RWPE1 (cell line): ENCODE results near the gene TRIM27.

Experiments used
- CTCF ChIA-PET: fragments of 350-600 bp; sonication (Branson Sonifier 250); formaldehyde crosslinking; extraction: SDS; loops from one replicate; lab custom pipeline; 2021; lab: Yijun Ruan, JAX
- POLR2A ChIA-PET: fragments of 400-600 bp; formaldehyde crosslinking; extraction: SDS; loops from one replicate; lab custom pipeline; 2020; ENCODE audit warnings: antibody characterized with exemption; ENCODE audit not compliant: low non-redundant PET; lab: Yijun Ruan, JAX
- DNase-seq: peaks from one replicate; pipeline ENCODE4 v3.0.0; 2012; ENCODE audit warnings: low spot score
- H3K27ac ChIP-seq: fragments of 450-650 bp; 2 replicates; pipeline ENCODE4 v1.5.1; 2017
- CTCF ChIP-seq: fragments of 450-650 bp; conservative IDR thresholded peaks from 2 replicates; pipeline ENCODE4 v1.5.1; 2017; ENCODE audit warnings: low read depth, mild to moderate bottlenecking

Gene TRIM27

DNA sequence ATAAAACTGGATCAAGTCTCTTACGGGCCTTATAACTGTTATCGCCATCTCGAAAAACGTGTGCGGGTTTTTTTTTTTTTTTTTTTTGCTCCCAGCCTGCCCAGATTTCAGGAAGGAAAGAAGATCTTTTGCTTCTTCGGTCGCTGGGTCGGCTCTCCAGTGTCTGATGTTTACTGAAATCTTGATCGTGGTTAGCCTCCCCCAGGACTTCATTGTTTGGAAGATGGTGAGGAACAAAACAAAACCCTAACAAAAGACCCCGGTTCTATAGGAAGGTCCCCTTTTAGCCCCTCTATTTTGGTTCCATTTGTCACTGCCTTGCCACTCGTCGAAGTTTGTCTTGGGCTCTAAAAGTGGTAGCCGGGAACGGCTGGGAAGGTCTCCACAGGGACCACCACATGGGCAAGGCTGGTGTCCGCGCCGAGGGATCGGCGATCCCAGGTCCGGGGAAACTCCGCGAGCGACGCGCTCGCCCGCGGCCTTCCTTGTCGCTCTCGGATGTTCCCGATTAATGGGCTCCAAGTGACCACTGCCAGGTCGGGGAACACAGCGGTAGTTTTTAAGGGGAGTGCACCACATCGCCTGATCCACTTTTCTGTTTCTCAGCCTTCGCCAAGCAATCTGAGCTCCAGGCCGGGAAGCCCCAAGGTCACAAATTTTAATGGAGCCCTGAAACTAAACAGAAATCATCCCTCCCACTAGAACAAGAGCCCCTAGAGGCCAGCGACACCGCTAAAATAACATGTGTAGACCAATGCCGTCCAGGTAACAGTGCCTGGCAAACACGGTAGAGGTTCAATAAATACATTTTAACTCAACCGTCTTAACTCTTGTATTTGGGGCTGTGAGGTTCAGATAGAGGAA is 27.0 kb downstream of the TRIM27 start:
- peak overlapping the region; percentile 98 for H3K27ac ChIP-seq
- ChIA-PET POLR2A (no interaction called here), CTCF (interaction anchor here (0.6 to 1.0 kb wide), 3 partner anchors 59 to 192 kb away, joined by 3 to 5 read pairs (median 4); no protein-coding TSS in a partner anchor)
- DNase-seq, result peak; percentile 51
- TF ChIP-seq CTCF, result 0 out of 2 replicates have a peak, but pooled peaks have one; percentile 21

DNA sequence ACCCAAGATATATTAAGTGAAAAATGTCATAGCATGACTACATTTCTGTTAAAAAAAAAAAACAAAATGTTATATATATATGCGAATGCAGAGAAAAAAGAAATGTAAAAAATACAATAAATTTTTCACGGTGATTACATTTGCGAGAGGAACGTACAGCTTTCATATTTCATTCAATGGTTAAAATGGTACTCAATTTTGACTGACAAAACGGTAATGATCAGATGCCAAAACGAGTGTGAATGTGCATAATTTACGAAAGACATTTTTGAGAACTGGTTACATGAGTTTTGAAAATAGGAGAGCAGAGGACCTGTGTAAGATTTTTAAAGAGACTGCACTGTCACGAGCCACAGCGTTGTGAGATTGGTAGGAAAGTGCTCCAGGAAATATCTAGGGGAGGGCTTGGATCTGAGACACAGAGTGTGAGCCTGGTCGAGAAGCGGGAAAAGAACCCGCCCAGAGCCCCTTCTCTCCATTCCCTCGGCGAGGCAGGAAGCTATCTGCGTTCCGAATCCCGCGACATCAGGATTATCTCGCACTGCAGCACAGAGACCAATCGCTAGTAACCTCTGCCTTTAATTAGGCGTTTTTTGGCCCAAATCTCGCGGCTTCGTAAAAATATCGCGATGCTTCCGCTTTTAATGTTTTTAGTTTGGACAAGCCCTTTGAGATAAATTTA is 28.5 kb downstream of the TRIM27 start:
- ChIA-PET POLR2A (interaction anchor here (0.9 to 1.0 kb wide), 2 partner anchors 27 to 90 kb away, joined by 5 read pairs; no protein-coding TSS in a partner anchor), CTCF (interaction anchor here (0.7 kb wide), 1 partner anchor 27 kb away, joined by 3 read pairs; no protein-coding TSS in a partner anchor)
- peak; percentile 91 for DNase-seq
- no peak for TF ChIP-seq CTCF
- peak overlapping the region; percentile 98 for H3K27ac ChIP-seq

- ChIA-PET POLR2A (no interaction called here), CTCF (no interaction called here)
- no peak overlapping the region for H3K27ac ChIP-seq
- no peak for DNase-seq
- TF ChIP-seq CTCF, result no peak
These were observed 30.5 kb downstream of the TRIM27 start for GRCh38 chr6:28893172-28893799.

GRCh38 chr6:28892525-28892924 is 31.3 kb downstream of the TRIM27 start:
- POLR2A ChIA-PET, result no interaction called here
- CTCF ChIA-PET, result no interaction called here
- TF ChIP-seq CTCF, result no peak
- no peak overlapping the region for H3K27ac ChIP-seq
- no peak for DNase-seq

- DNase-seq, result no peak
- ChIA-PET POLR2A (no interaction called here), CTCF (no interaction called here)
- TF ChIP-seq CTCF, result no peak
- no peak overlapping the region for H3K27ac ChIP-seq
These were observed 35.8 kb downstream of the TRIM27 start for GRCh38 chr6:28887796-28888496.
